ENCODE data around the gene ADAMTS16. TPM values are rescaled to one million over a fixed set of nuclear protein-coding genes. Genes with fewer than 3 reads are reported as not detected.

The ADAMTS16 gene
- total and polyA plus RNA-seq, 2 donors (not counting 3 experiments of a cell fraction or from before 2014, with no cell fraction given): not detected

- H3K4me3 ChIP-seq (replicated peaks in 1 of 3; ENCODE audit: insufficient read depth in 1 of 3, low read depth in 1 of 3, low read length in 3 of 3): no peak overlapping the region
- no peak for DNase-seq (ENCODE audit: low read depth, low spot score)
- FAIRE-seq: no peak
- POLR2A ChIA-PET: no interaction called here
- CTCF ChIA-PET: no interaction called here
- H3K27me3 ChIP-seq (ENCODE audit: control insufficient read depth in 2 of 2, insufficient read depth in 2 of 2, low read length in 2 of 2): no peaks in the 10 kb centered on the region
- H3K9me1 ChIP-seq (replicated peaks; ENCODE audit: control insufficient read depth, extremely low read depth, insufficient read depth, low read length): no peaks in the 10 kb centered on the region
- intact Hi-C loops (cut with micrococcal nuclease) (no loop called here), dilution Hi-C loops (cut with MboI; ENCODE audit: extremely low pct_ligation_motif_present, low sequenced_read_pairs) (no loop called here)
- H2AFZ ChIP-seq (ENCODE audit: low read depth, low read length): no peak overlapping the region
- no TSS peak for BruUV-seq (replicated peaks)
- no peak overlapping the region for H3K9ac ChIP-seq (replicated peaks; ENCODE audit: extremely low read depth, insufficient read depth, low read length)
- H3K27ac ChIP-seq (ENCODE audit: insufficient read depth, low read depth, low read length): no peak overlapping the region
- no peaks in the 10 kb centered on the region for H3K9me3 ChIP-seq (replicated peaks; ENCODE audit: control insufficient read depth, insufficient read depth, low read length)
- no peak for TF ChIP-seq CTCF (IDR thresholded peaks at IDR 0.05; ENCODE audit: extremely low read depth in 1 of 2, insufficient read depth in 1 of 2, low read depth in 1 of 2, low read length in 2 of 2)
- TF ChIP-seq FOS (IDR thresholded peaks at IDR 0.05; ENCODE audit: borderline replicate concordance, insufficient read depth, low read length): no peak
- no peak for TF ChIP-seq POLR2AphosphoS5 (IDR thresholded peaks at IDR 0.05; ENCODE audit: insufficient read depth, low read depth, low read length)
- TF ChIP-seq EZH2 (IDR thresholded peaks at IDR 0.05; ENCODE audit: borderline replicate concordance, low read depth, low read length, severe bottlenecking): no peak
- no peak for TF ChIP-seq GATA2 (IDR thresholded peaks at IDR 0.05; ENCODE audit: insufficient read depth, insufficient read length, low read depth, low read length)
- TF ChIP-seq MYC (IDR thresholded peaks at IDR 0.05; ENCODE audit: low read depth, low read length): no peak
- TF ChIP-seq JUN (IDR thresholded peaks at IDR 0.05; ENCODE audit: borderline replicate concordance, insufficient read depth, insufficient read length, low read depth): no peak
- TF ChIP-seq POLR2A (IDR thresholded peaks at IDR 0.05; ENCODE audit: low read depth, low read length): no peak
- H3K4me2 ChIP-seq (ENCODE audit: insufficient read depth, low read length): no peak overlapping the region
- no peaks in the 10 kb centered on the region for H4K20me1 ChIP-seq (replicated peaks; ENCODE audit: control insufficient read depth, extremely low read depth, insufficient read depth, low read length)
- no peaks in the 10 kb centered on the region for H3K36me3 ChIP-seq (ENCODE audit: control insufficient read depth in 2 of 2, extremely low read depth in 1 of 2, insufficient read depth in 2 of 2, low read length in 2 of 2)
- H3K79me2 ChIP-seq (ENCODE audit: control insufficient read depth, insufficient read depth, low read length): no peaks in the 10 kb centered on the region
- no peaks in the 10 kb centered on the region for H3K4me1 ChIP-seq (ENCODE audit: control insufficient read depth, extremely low read depth, insufficient read depth, low read length)
These were observed 161.0 kb downstream of the ADAMTS16 start for GRCh38 chr5:5301176-5301575.

Measured in endothelial cell of umbilical vein (primary cell).